H1 (cell line): ENCODE data around the gene OPA3. TPM values are rescaled to one million over a fixed set of nuclear protein-coding genes. Genes with fewer than 3 reads are reported as not detected.

ENCODE experiments used
- ASH2L ChIP-seq: fragments of 200-600, 300-600 bp; sonication (generic); IDR thresholded peaks from one replicate; pipeline ENCODE4 v1.7.1; 2017; ENCODE audit warnings: low read length
- CBX8 ChIP-seq: fragments of 300-800, 300-1000 bp; sonication (generic); IDR thresholded peaks from 2 replicates; pipeline ENCODE4 v1.7.1; 2016; ENCODE audit warnings: low read depth, low read length, borderline replicate concordance
- CREB1 ChIP-seq: IDR thresholded peaks from 2 replicates; pipeline ENCODE4 v1.6.1; 2012; ENCODE audit warnings: inconsistent platforms
- E2F6 ChIP-seq: IDR thresholded peaks from 2 replicates; pipeline ENCODE4 v1.6.1; 2012; ENCODE audit warnings: inconsistent platforms
- EGR1 ChIP-seq: IDR thresholded peaks from 2 replicates; pipeline ENCODE4 v1.6.1; 2011; ENCODE audit warnings: low read depth, low read length, borderline replicate concordance
- EP300 ChIP-seq, 2 experiments: IDR thresholded peaks; 1 replicate in 1 of 2; 2 replicates in 1 of 2; pipeline ENCODE4 v1.6.1; 2011 to 2012; ENCODE audit warnings: low read depth in 2 of 2, low read length in 2 of 2, mild to moderate bottlenecking in 2 of 2, borderline replicate concordance in 1 of 2, inconsistent platforms in 1 of 2, moderate library complexity in 1 of 2
- FOSL1 ChIP-seq: IDR thresholded peaks from 2 replicates; pipeline ENCODE4 v1.6.1; 2011; ENCODE audit warnings: mild to moderate bottlenecking, low read depth, low read length, moderate library complexity; ENCODE audit not compliant: insufficient read depth
- GABPA ChIP-seq: IDR thresholded peaks from 2 replicates; pipeline ENCODE4 v1.6.1; 2011; ENCODE audit warnings: mild to moderate bottlenecking, low read length, moderate library complexity, borderline replicate concordance; ENCODE audit not compliant: insufficient read depth
- JUND ChIP-seq: IDR thresholded peaks from 2 replicates; pipeline ENCODE4 v1.6.1; 2011; ENCODE audit warnings: mild to moderate bottlenecking, improper control_type of control experiment, low read length
- KDM1A ChIP-seq: fragments of 200-600, 300-600 bp; sonication (generic); IDR thresholded peaks from 2 replicates; pipeline ENCODE4 v1.7.1; 2016; ENCODE audit warnings: mild to moderate bottlenecking, low read length, borderline replicate concordance
- KDM4A ChIP-seq: IDR thresholded peaks from one replicate; pipeline ENCODE4 v1.7.1; 2012; ENCODE audit warnings: low read depth, mild to moderate bottlenecking, moderate library complexity, low read length, inconsistent platforms; ENCODE audit not compliant: severe bottlenecking
- PHF8 ChIP-seq: fragments of 200-600 bp; sonication (generic); conservative IDR thresholded peaks from 2 replicates; pipeline ENCODE4 v1.7.1; 2012; ENCODE audit warnings: low read depth, mild to moderate bottlenecking, inconsistent platforms, low read length, moderate library complexity
- POLR2AphosphoS5 ChIP-seq: IDR thresholded peaks from 2 replicates; pipeline ENCODE4 v1.6.1; 2011; ENCODE audit warnings: low read depth, low read length
- RBBP5 ChIP-seq: IDR thresholded peaks from 2 replicates; pipeline ENCODE4 v1.7.1; 2012; ENCODE audit warnings: low read depth, mild to moderate bottlenecking, inconsistent platforms, low read length, moderate library complexity, borderline replicate concordance
- RXRA ChIP-seq: IDR thresholded peaks from 2 replicates; pipeline ENCODE4 v1.6.1; 2011; ENCODE audit warnings: low read depth, mild to moderate bottlenecking, low read length, moderate library complexity; ENCODE audit not compliant: insufficient read depth
- SIN3A ChIP-seq, 2 experiments: IDR thresholded peaks in 1 of 2; conservative IDR thresholded peaks in 1 of 2; 2 replicates each; pipeline ENCODE4 v1.6.1; 2011 to 2012; ENCODE audit warnings: low read length in 2 of 2, improper control_type of control experiment in 1 of 2, low read depth in 1 of 2, mild to moderate bottlenecking in 1 of 2
- SP4 ChIP-seq: IDR thresholded peaks from 2 replicates; pipeline ENCODE4 v1.6.1; 2012; ENCODE audit warnings: low read length, inconsistent platforms
- TAF1 ChIP-seq: IDR thresholded peaks from 2 replicates; pipeline ENCODE4 v1.6.1; 2011; ENCODE audit warnings: mild to moderate bottlenecking, low read depth, low read length
- TBP ChIP-seq: IDR thresholded peaks from 2 replicates; pipeline ENCODE4 v1.6.1; 2011; ENCODE audit warnings: low read depth, low read length, improper control_type of control experiment
- TEAD4 ChIP-seq: IDR thresholded peaks from 2 replicates; pipeline ENCODE4 v1.6.1; 2012; ENCODE audit warnings: low read depth, low read length, inconsistent platforms, mixed read lengths
- ZNF274 ChIP-seq: IDR thresholded peaks from 2 replicates; pipeline ENCODE4 v1.7.0; 2012; ENCODE audit warnings: low read length, borderline replicate concordance; ENCODE audit errors: extremely low read depth
- polyA plus RNA-seq, 7 experiments: library from polyadenylated mRNA; depleted of rRNA in 3 of 7; stranded (reverse) in 5 of 7; unstranded in 2 of 7; fragments of >200 nt in 5 of 7; fragments of 200-250 nt in 2 of 7; gene quantifications; 1 replicate in 5 of 7; 2 replicates in 1 of 7; 4 replicates in 1 of 7; pipeline versions ENCODE4 v1.2.1 to v1.2.3, GENCODE V29; 2011 to 2013; ENCODE audit warnings: missing spikeins in 2 of 7, mixed read lengths in 2 of 7
- total RNA-seq: library from RNA; stranded (reverse); fragmentation: NEBNext Ultra II Directional; extraction: Animal tissue kit (Norgen Biotek cat#: 25700); gene quantifications from 2 replicates; pipeline ENCODE4 v1.2.1, GENCODE V29; 2021
- TF ChIP-seq, protein P1 (sequence below): IDR thresholded peaks from 2 replicates; pipeline ENCODE4 v1.6.1; 2012; ENCODE audit warnings: inconsistent platforms

Gene OPA3
- total and polyA plus RNA-seq, 2 of the 8 experiments (the other 6 are each of a cell fraction or from before 2014, with no cell fraction given): 12.5 to 14.5 TPM

GRCh38 chr19:45615795-45616703 is 31.4 kb upstream of the OPA3 start (continued):
- TF ChIP-seq KDM1A (peak; percentile 69; the same call in 1 of the 2 replicates), CBX8 (no peak), RBBP5 (0 out of 2 replicates have a peak, but pooled peaks have one; percentile 75), PHF8 (peak; percentile 64), EGR1 (no peak), TAF1 (peak; percentile 28; the same call in 1 of the 2 replicates), GABPA (peak; percentile 76; the same call in 1 of the 2 replicates), EP300 (IDR thresholded peaks at IDR 0.05; ENCODE audit: borderline replicate concordance in 1 of 2, low read depth in 2 of 2, low read length in 2 of 2) (no peak), SIN3A (conservative IDR thresholded peaks at IDR 0.05 in 1 of 2, IDR thresholded peaks at IDR 0.05 in 1 of 2; ENCODE audit: low read depth in 1 of 2, low read length in 2 of 2) (peak in 1 of 2 experiments; percentile 62; a peak in 3 of 4 replicates), POLR2AphosphoS5 (peak; percentile 88), SP4 (peak; percentile 53; the same call in 1 of the 2 replicates), ASH2L (peak; percentile 64), ZNF274 (no peak), TEAD4 (peak; percentile 4; the same call in 1 of the 2 replicates), KDM4A (no peak), E2F6 (no peak), CREB1 (peak; percentile 6; the same call in 1 of the 2 replicates), FOSL1 (no peak), JUND (0 out of 2 replicates have a peak, but pooled peaks have one; percentile 24), TBP (peak; percentile 45; the same call in 1 of the 2 replicates), RXRA (no peak)
- TF ChIP-seq, protein P1, sequence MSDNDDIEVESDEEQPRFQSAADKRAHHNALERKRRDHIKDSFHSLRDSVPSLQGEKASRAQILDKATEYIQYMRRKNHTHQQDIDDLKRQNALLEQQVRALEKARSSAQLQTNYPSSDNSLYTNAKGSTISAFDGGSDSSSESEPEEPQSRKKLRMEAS: peak; percentile 38
